IPS-NIHi11 (cell line): Measurements from ENCODE around the gene CRIP1.

Experiments
- DNase-seq: peaks from one replicate; pipeline ENCODE4 v3.0.0; 2012; ENCODE audit warnings: mixed read lengths, low spot score

CRIP1 gene

DNA sequence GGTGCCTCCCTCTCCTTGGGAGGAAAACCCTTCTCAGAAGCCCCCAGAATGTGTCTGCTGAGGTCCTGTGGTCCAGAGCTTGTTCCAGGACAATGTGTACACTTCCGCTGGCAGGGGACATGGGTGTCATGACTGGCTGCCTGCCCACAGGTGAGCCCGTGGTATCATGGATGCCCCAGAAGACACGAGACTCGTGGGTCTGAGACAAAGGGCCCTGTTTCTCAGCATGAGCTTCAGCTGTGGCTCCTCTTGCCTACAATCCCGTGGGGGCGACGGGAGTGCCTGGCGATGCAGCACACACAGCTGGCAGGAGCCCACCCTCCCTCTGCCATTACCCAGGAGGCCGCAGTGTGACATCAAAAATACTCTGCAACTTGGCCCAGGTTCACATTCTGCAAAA is 46.7 kb downstream of the CRIP1 start:
- no peak for DNase-seq

DNA sequence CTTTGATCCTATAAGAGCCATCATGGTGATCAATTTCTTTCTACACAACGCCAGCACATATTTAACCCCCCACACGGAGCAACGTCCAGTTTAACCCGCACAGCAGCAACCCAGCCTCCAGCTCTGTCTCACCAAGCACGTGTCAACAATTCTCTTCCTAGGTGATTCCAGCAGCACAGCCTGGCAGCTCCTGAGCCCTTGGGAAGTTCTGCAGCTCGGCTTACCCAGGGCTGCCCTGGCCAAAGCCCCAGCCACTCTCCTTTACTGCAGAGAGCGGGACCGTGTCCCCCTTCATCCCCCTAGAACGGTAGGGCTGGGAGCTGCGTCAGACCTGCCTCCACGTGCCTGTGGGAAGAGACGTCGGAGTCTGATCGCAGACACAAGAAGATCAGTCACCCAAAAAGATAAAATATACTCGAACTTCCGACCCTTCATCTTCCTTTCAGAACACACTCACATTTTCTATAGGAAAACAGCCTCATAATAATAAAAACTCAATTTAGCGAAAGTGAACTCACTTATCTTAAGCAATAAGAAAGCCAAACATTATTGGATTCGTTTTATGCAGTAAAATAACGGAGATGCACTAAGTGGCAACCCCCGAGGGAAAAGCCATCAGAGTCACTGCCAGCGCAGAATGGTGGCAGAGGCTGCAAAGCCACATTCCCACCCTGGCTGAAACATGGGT is 47.3 kb downstream of the CRIP1 start:
- DNase-seq, result no peak

DNA sequence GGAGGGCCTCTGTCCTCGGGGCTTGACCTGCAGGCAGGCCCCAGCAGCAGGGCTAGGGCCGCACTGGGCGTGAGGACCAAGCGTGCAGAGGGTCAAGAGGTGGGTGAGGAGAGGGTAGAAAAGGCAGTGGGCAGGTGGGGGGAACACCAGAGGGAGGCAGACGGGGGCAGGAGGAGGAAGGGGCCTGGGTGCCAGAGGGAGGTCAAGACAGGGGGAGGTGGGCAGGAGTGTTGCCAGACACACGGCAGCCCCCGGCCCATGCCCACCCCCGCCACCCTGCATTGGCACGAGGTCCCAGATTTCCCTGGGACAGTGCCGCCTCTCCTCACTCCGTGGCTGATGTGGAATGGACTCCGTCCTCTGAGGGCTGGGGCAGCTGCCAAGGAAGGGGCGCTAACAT is 47.9 kb downstream of the CRIP1 start:
- DNase-seq, result no peak

DNA sequence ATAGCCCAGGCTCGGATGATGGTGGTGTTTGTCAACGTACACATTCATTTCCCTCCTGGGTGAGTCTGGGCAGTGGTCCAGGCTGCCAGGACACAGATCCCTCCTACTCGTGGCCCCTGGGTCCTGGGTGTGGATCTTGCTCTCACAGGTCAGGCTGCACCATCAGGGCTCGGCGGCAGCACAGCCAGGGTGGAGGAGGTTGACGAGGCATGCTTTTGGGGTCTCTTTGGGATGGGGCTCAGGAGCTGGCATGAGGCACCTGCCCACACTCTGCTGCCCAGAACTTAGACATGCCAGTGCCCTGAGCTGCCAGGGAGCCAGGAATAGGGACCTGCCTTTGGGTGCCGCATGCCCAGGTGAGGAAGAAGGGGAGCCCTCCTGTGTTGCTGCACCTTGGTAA is 49.4 kb downstream of the CRIP1 start:
- DNase-seq, result no peak

DNA sequence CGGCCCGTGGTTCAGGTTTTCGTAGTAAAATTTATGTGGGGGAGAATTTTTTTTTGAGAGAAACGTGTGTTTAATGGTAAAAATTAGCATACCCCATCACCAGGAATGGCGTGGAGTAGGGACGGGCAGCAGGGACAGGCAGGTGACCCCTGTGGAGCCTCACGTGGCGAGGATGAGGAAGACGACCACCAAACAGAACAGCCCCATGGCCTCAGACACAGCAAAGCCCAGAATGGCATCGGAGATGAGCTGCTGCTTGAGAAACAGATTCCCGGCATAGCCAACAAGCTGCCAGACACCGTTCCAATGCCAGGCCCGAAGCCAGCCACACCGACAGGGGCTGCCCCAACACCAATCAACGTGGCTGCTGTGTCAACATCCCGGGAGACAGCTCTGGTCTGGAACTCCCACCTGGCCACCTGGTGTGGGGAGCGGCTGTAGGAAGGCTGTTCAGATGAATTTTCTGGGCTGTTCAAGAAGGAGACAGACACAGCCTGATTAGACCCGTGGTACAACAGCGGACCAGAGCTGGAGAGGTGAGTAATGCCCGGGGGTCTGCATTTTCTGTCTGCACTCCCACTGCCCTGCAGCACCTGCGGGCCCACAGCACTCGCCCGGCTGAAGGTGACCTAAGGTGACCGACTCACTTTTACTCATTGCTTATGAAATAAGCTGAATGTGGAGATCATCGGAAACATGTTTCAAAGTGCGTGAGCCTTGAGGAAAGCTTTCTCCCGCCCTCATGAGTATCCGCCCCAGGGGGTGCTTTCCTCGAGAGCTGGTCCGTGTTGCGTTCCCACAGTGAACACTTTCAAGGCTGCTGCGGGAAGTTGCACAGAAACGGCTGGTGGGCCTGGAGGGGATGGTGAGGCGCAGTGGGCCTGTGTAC is 50.2 kb downstream of the CRIP1 start:
- DNase-seq, result no peak

DNA sequence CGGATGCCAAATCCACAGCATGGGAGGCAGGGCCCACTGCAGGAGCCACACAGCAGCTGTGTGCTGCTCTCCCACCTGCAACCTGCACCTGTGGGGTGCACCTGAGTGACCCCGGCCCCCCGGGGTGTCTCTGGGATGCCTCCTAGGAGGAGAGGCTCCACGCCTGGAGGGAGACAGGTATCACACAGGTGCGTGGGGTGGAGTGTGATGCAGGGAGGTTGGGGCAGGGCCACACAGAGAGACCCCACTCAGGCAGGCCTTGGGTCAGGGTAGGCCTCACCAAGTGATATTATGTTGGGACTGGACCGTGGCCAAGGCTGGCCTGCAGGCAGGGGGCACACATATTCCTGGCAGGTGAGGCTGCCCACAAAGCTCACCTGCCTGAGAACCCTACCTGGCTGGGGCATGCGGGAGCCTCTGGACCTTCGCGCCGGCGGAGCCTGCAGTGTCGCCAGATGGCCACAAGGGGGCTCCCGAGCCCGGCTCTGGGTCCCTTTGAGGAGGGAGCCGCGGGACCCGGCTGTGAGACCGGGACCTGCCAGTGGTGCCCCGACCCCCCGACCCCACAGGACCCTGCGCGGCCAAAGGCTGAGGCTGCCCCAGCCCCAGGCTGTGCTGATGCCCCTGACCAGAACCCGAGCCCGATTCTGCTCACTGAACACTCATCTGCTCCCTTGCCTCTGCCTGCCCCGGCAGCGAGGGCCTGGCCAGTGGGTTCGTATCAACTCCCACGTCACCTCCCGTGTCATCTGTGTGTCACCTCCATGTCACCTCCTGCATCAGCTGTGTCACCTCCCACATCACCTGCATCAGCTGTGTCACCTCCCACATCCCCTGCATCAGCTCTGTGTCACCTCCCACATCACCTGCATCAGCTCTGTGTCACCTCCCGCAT is 51.1 kb downstream of the CRIP1 start:
- DNase-seq, result peak; percentile 90
